HG03442 (cell line): ENCODE measurements around the gene FOXD4.
"Not testable (repeated sequence)": the region's sequence is repeated elsewhere in the genome, so short reads cannot be mapped to it uniquely, and the experiment has no call there.

Experiments used
- ATAC-seq: cut with Tn5 transposase; IDR thresholded peaks from one replicate; pipeline ENCODE4 v1.9.1; 2021; ENCODE audit warnings: mild to moderate bottlenecking, moderate library complexity; ENCODE audit not compliant: unreplicated experiment

FOXD4 gene

GRCh38 chr9:117995-118467 lies at the start of gene FOXD4:
TSS of gene FOXD4 (minus strand) at chr9:118417. CDS start at chr9:118119, 298 bp downstream.
- not testable (repeated sequence) for ATAC-seq

DNA sequence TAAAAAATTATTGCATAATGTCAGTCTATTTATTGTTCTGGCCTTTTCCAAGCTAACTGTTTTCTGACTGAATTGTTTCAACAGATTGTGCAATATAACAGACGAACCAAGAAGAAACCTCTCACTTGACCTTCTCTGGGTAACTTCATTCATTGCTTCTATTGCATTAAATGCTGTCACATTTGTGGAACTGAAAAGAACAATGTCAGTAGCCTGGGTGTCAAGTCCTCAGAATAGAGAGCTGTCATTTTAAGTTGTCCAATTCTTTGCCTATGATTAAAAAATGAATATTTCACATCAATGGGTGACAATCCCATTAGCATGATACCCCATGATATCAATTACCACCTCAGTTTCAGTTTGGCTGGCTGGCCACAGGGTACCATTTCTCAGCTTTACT lies 41.7 kb upstream of the FOXD4 start:
- ATAC-seq, result not testable (repeated sequence)

DNA sequence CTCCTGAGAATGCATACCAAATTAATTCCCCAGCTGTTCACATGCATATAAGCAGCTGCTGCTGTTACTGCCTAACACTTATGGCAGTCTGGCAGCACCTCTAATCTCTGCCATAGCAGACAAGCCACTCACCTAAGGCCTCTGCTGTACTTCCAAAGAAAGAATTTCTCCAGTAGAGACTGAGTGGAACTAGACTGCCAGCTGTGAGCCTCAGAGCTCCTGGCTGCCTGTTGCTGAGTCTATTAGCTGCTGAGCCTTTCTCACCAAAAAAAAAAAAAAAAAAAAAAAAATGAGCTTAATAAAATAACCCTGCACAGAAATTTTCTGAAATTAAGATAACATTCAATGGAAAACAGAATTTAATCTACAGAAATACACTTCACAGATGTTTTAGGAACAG lies 33.0 kb upstream of the FOXD4 start:
- ATAC-seq, result not testable (repeated sequence)

- not testable (repeated sequence) for ATAC-seq
These were observed 21.7 kb upstream of the FOXD4 start for GRCh38 chr9:139880-140279.

DNA sequence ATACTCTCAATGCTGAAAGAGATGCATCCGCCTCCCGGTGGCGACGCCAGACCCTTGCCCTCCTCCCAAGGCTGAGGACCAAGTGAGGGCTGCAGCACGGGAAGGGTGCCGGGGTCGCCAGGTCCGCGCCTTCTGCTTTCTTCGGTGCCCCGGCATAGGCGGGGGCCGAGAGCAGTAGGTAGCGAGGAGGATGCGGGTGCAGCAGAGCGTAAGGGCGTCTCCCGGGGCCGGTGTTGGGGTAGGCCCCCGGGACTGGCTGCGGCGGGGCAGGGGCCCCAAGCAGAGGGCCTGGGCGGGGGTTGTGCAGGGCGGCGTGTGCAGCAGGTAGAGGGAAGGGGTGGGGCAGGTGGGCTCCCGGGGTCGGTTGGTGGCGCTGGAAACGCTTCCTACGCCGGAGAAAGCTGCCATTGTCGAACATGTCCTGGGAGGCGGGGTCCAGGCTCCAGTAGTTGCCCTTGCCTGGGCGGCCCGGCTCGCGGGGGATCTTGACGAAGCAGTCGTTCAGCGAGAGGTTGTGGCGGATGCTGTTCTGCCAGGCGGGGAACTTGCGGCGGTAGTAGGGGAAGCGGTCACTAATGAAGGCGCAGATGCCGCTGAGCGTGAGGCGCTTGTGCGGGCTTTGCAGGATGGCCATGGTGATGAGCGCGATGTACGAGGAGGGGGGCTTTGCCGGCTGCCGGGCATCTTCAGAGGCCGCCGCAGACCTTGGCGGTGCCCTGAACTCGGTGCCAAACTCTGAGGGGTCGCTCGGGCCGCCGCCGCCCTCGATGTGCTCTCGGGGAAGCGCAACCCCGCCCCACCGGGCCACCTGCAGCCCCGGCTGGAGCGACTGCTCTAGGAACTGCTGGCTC lies 848 bp downstream of the FOXD4 start:
- not testable (repeated sequence) for ATAC-seq

DNA sequence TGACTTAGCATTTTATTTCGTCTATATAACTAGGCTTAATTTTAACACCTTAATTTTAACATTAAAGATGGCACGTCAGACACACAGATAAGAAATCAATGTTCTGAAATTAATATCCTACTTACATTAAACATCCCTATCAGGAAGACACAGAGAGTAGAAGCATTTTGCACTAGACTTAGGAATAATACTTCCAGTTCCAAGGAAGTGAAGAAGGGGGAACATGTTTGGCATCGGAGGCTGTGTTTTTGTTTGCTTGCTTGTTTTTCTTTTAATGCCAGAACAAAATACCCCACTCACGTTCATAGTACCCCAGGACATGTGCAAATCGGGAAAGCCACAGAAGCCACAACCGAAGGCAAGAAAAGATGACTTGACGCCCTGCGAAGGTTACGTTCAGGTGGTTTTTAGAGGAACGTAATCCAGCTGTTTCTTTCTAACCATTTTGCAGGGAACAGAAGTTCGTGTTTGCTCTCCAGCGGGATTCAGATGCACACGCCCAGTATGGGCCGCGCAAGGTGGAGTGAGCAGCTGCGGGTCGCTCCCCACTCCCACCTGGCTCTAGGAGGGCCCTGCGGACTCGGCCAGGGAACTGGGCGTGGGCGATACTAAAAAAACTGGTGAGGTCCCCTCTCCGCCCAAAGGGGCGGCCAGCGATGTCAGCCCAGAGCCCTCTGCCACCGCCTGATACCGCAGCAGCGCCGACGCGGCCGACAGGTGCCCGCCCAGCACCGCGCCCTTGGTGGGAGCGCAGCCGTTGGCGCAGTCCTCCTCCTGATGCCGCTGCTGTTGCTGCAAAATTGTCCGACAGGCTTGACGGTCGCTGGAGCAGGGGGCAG lies 1.8 kb downstream of the FOXD4 start:
- ATAC-seq, result not testable (repeated sequence)

DNA sequence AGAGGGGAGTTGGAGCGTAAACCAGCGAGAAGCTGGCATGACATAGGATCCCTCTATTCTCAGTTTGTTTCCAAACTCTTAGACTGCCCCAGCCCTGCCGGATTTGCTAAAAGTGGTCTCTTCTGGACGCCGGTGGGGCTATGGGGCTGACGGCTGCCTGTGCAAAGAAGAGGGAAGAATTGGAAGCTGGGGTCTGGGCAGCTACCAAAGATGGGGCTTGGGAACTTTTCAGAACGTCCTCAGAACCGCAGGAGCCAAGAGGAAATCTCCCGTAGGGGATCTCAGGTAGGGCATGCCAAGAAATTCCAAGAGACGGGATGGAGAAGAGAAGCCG lies 3.1 kb downstream of the FOXD4 start:
- not testable (repeated sequence) for ATAC-seq

- ATAC-seq, result not testable (repeated sequence)
These were observed 3.7 kb downstream of the FOXD4 start for GRCh38 chr9:114267-115117.

DNA sequence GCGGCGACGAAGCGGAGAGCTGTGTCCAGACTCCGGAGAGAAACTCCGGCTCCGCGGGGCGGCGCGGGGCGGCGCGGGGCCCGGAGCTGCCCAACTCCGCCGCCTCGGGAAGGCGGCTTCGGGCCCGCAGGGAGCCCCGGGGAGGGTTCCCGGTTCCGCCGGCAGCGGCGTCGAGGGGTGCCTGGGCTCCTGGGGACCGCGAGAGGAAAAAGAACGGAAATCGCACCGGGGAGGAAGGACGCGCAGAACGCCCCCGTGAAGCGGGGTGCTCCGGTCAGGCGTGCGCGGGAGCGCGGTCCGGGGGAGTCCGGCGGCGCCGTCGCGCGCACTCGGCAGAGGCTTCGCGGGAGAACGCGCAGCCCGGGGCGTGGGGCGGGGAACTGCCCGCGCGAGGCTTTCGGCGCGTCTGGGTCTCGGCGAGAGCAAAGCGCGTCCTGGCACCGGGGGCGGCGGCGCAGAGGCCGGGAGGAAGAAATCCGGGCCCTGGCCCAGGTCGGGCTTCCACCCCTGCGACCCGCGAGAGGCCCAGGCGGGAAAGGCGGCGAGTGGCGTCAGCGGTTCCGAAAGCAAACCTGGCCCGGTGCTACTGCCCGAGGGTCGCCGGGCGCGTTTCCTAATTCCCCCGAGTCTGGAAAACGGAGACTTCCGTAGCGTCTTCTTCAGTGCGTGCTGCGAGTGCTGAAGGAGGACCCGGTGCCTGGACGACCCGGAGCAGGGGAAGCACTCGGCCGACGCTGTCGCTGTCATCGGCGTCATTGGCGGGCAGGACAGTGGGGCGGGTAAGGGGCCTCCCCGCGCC lies 4.5 kb downstream of the FOXD4 start:
- ATAC-seq, result not testable (repeated sequence)

GRCh38 chr9:112589-113467 lies 5.4 kb downstream of the FOXD4 start:
- ATAC-seq, result not testable (repeated sequence)

GRCh38 chr9:110672-111071 lies 7.5 kb downstream of the FOXD4 start:
- not testable (repeated sequence) for ATAC-seq

DNA sequence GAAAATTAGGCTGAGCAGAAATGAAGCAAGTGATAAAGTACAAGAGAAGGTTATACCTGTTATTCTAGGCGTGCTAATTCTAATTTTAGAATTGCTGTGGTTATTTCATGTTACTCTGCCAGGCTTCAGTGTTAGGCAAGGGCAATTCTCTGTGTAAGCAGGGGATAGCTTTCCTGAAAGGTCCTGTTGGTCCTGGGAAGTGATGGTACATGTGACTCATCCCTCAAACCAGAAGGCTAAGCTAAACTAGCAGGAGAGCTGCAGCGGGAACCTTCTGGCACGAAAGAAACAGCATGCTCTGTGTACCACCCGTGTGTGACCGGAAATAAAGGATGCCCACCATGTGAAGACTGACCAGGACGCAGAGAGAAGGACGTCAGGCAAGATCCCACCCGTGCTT lies 8.7 kb downstream of the FOXD4 start:
- not testable (repeated sequence) for ATAC-seq

- not testable (repeated sequence) for ATAC-seq
These were observed 9.3 kb downstream of the FOXD4 start for GRCh38 chr9:108742-109495.

GRCh38 chr9:105991-106390 lies 12.2 kb downstream of the FOXD4 start:
- not testable (repeated sequence) for ATAC-seq

DNA sequence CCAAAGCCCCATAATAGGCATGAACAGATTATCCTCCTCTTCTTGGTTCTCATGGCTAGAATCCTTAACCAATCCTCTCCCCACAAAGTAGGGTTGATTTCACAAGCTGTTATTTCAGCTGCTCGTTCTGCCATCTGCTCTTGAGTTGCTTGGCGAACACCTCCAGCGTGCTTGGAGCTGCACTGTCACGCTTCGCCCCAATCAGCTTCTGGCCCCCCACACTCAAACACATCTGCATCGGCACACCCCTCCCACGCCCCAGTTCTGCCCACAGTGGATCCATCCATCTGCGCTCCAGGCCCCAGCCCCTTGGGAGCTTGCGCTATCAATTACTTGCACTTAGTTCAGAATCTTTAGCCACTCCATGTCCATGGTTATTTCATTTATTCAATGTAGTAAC lies 17.8 kb downstream of the FOXD4 start:
- ATAC-seq, result not testable (repeated sequence)

DNA sequence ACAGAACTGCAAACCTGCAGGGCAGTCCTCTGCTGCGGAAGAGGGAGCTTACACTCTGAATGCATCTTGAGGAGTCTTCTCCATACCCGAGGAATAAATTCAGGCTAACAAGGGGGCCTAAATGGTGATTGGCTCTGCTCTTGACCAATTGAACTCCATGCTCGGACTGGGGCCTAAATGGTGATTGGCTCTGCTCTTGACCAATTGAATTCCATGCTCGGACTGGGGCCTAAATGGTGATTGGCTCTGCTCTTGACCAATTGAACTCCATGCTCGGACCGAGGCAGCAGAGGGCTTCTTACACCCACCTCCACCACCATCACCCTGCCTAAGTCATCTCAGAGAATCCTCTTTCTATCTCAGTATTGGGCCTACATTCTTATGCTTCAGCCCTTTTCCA lies 18.4 kb downstream of the FOXD4 start:
- ATAC-seq, result not testable (repeated sequence)

GRCh38 chr9:98775-99174 lies 19.4 kb downstream of the FOXD4 start:
- not testable (repeated sequence) for ATAC-seq

- ATAC-seq, result not testable (repeated sequence)
These were observed 23.2 kb downstream of the FOXD4 start for GRCh38 chr9:94992-95391.
